Endothelial cell of umbilical vein (primary cell): Measurements from ENCODE around the gene BBC3. TPM values are rescaled to one million over a fixed set of nuclear protein-coding genes. Genes with fewer than 3 reads are reported as not detected.

ENCODE experiments used
- BruUV-seq: library from RNA; stranded (reverse); fragments of 400-500 nt; replicated peaks from 2 replicates; lab custom pipeline; 2021; lab: Mats Ljungman, UMichigan
- CTCF ChIA-PET: fragments of 300-600, 350-600 bp; sonication (Branson Sonifier 250); formaldehyde crosslinking; loops from one replicate; lab custom pipeline; 2021; ENCODE audit warnings: antibody characterized with exemption, inconsistent platforms; lab: Charles Lee
- POLR2A ChIA-PET: fragments of 300-600, 350-600 bp; sonication (Branson Sonifier 250); formaldehyde crosslinking; loops from one replicate; lab custom pipeline; 2021; ENCODE audit warnings: antibody characterized with exemption, inconsistent platforms; lab: Charles Lee
- DNase-seq: peaks from one replicate; pipeline ENCODE4 v3.0.0-alpha.2; 2011; ENCODE audit warnings: low read depth, low spot score
- FAIRE-seq: peaks from 2 replicates; lab custom pipeline; 2011; peaks lifted over from hg19 to GRCh38; lab: Jason Lieb, UNC
- H2AFZ ChIP-seq: 2 replicates; pipeline ENCODE4 v1.6.0; 2012; ENCODE audit warnings: low read depth, low read length, control low read depth, inconsistent platforms
- H3K27ac ChIP-seq: 2 replicates; pipeline ENCODE4 v1.5.1; 2011; ENCODE audit warnings: low read depth, mild to moderate bottlenecking, control low read depth, low read length, moderate library complexity; ENCODE audit not compliant: insufficient read depth
- H3K27me3 ChIP-seq, 2 experiments: 2 replicates each; pipeline versions ENCODE4 v1.6.0 to v1.6.1; 2011; ENCODE audit warnings: low read length in 2 of 2, mixed read lengths in 1 of 2; ENCODE audit not compliant: control insufficient read depth in 2 of 2, insufficient read depth in 2 of 2
- H3K36me3 ChIP-seq, 2 experiments: 2 replicates in 1 of 2; 3 replicates in 1 of 2; pipeline ENCODE4 v1.5.1; 2011; ENCODE audit warnings: low read length in 2 of 2, mild to moderate bottlenecking in 1 of 2, moderate library complexity in 1 of 2; ENCODE audit not compliant: control insufficient read depth in 2 of 2, insufficient read depth in 2 of 2; ENCODE audit errors: extremely low read depth in 1 of 2
- H3K4me1 ChIP-seq: 3 replicates; pipeline ENCODE4 v1.5.1; 2011; ENCODE audit warnings: mild to moderate bottlenecking, low read length; ENCODE audit not compliant: control insufficient read depth, insufficient read depth; ENCODE audit errors: extremely low read depth
- H3K4me2 ChIP-seq: 2 replicates; pipeline ENCODE4 v1.6.1; 2011; ENCODE audit warnings: low read length, control low read depth, mixed read lengths; ENCODE audit not compliant: insufficient read depth
- H3K4me3 ChIP-seq, 3 experiments: fragments of 200-600 bp in 1 of 3; sonication (generic), shearing (Covaris generic) in 1 of 3; replicated peaks in 1 of 3; 2 replicates each; pipeline ENCODE4 v1.5.1; 2011 to 2016; ENCODE audit warnings: control low read depth in 3 of 3, low read length in 3 of 3, mild to moderate bottlenecking in 2 of 3, inconsistent platforms in 1 of 3, low read depth in 1 of 3, moderate library complexity in 1 of 3; ENCODE audit not compliant: insufficient read depth in 1 of 3
- H3K79me2 ChIP-seq: 2 replicates; pipeline ENCODE4 v1.6.0; 2012; ENCODE audit warnings: low read length, inconsistent platforms; ENCODE audit not compliant: control insufficient read depth, insufficient read depth
- H3K9ac ChIP-seq: replicated peaks from 2 replicates; pipeline ENCODE3; 2011; ENCODE audit warnings: low read length, control low read depth; ENCODE audit not compliant: insufficient read depth; ENCODE audit errors: extremely low read depth
- H3K9me1 ChIP-seq: replicated peaks from 3 replicates; pipeline ENCODE4 v1.6.0; 2011; ENCODE audit warnings: mild to moderate bottlenecking, low read length; ENCODE audit not compliant: control insufficient read depth, insufficient read depth; ENCODE audit errors: extremely low read depth
- H3K9me3 ChIP-seq: replicated peaks from 2 replicates; pipeline ENCODE4 v1.5.1; 2012; ENCODE audit warnings: low read length, inconsistent platforms; ENCODE audit not compliant: control insufficient read depth, insufficient read depth
- H4K20me1 ChIP-seq: replicated peaks from 2 replicates; pipeline ENCODE3; 2011; ENCODE audit warnings: mild to moderate bottlenecking, low read length; ENCODE audit not compliant: control insufficient read depth, insufficient read depth; ENCODE audit errors: extremely low read depth
- EZH2 ChIP-seq: IDR thresholded peaks from 2 replicates; pipeline ENCODE4 v1.6.1; 2012; ENCODE audit warnings: borderline replicate concordance, low read depth, mild to moderate bottlenecking, moderate library complexity, low read length, inconsistent platforms; ENCODE audit not compliant: severe bottlenecking
- FOS ChIP-seq: IDR thresholded peaks from 2 replicates; pipeline ENCODE4 v1.6.1; 2011; ENCODE audit warnings: mild to moderate bottlenecking, low read length, moderate library complexity, borderline replicate concordance; ENCODE audit not compliant: insufficient read depth
- GATA2 ChIP-seq: IDR thresholded peaks from 2 replicates; pipeline ENCODE4 v1.7.0; 2011; ENCODE audit warnings: low read depth, mild to moderate bottlenecking, moderate library complexity, mixed read lengths, low read length; ENCODE audit not compliant: insufficient read length, insufficient read depth
- JUN ChIP-seq: IDR thresholded peaks from 2 replicates; pipeline ENCODE4 v1.6.1; 2011; ENCODE audit warnings: borderline replicate concordance, low read depth; ENCODE audit not compliant: insufficient read length, insufficient read depth
- MYC ChIP-seq: IDR thresholded peaks from one replicate; pipeline ENCODE4 v1.6.1; 2011; ENCODE audit warnings: mild to moderate bottlenecking, low read depth, low read length
- POLR2A ChIP-seq: IDR thresholded peaks from 2 replicates; pipeline ENCODE4 v1.6.1; 2012; ENCODE audit warnings: low read depth, mild to moderate bottlenecking, control low read depth, low read length
- POLR2AphosphoS5 ChIP-seq: IDR thresholded peaks from 2 replicates; pipeline ENCODE4 v1.6.1; 2012; ENCODE audit warnings: low read depth, mild to moderate bottlenecking, control low read depth, low read length, moderate library complexity; ENCODE audit not compliant: insufficient read depth
- dilution Hi-C: fragments of 300-500 bp; cut with MboI; formaldehyde crosslinking; loops from one replicate; pipeline ENCODE4 v1.15.0; 2019; ENCODE audit warnings: low sequenced_read_pairs; ENCODE audit not compliant: extremely low pct_ligation_motif_present
- intact Hi-C: fragments of 100-400 bp; cut with micrococcal nuclease; formaldehyde crosslinking; loops from one replicate; pipeline ENCODE4 v1.10.0; 2022
- polyA plus RNA-seq, 4 experiments: library from polyadenylated mRNA; depleted of rRNA in 3 of 4; stranded (reverse) in 3 of 4; unstranded in 1 of 4; fragments of >200 nt; gene quantifications; 2 replicates each; pipeline versions ENCODE4 v1.2.1 to v1.2.3, GENCODE V29; 2011 to 2012; ENCODE audit warnings: missing spikeins in 1 of 4
- total RNA-seq: library from RNA; stranded (reverse); gene quantifications from 2 replicates; pipeline ENCODE4 v1.2.3, GENCODE V29; 2021
- TF ChIP-seq, protein P1 (sequence below): IDR thresholded peaks from 2 replicates; pipeline ENCODE4 v1.6.1; 2011; ENCODE audit not compliant: insufficient read depth, insufficient read length
- TF ChIP-seq, protein P2 (sequence below), 2 donors: IDR thresholded peaks; 1 replicate in 1 of 2; 2 replicates in 1 of 2; pipeline ENCODE4 v1.5.1; 2011; ENCODE audit warnings: low read length in 2 of 2, mild to moderate bottlenecking in 2 of 2, moderate library complexity in 2 of 2, control low read depth in 1 of 2, inconsistent platforms in 1 of 2, low read depth in 1 of 2; ENCODE audit not compliant: insufficient read depth in 1 of 2; ENCODE audit errors: extremely low read depth in 1 of 2

Gene BBC3
- total and polyA plus RNA-seq, 2 donors (not counting 3 experiments of a cell fraction or from before 2014, with no cell fraction given), result 11.3 to 35.7 TPM

DNA sequence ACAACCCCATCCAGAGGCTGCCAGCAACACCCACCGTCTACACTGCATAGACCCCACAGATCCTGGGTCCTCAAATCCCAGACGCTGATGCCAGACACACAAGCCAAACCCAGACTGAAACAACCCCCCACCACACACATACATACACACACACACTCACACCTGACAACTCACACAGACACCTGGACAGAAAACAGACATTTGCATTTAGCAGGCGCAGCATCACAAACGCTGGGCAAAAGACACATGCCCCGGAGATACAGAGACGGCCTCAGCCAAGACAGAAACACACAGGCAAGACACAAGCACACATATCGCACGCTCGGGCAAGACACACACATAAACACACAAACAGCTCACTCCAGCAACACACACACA lies 1.3 kb downstream of the BBC3 start:
- Histone ChIP-seq H4K20me1 (no peaks in the 10 kb centered on the region), H3K27me3 (no peaks in the 10 kb centered on the region), H3K9me1 (no peaks in the 10 kb centered on the region), H3K4me3 (peak overlapping the region; percentile 4 to 93 (median 70)), H3K9me3 (no peaks in the 10 kb centered on the region), H3K4me1 (peaks cover 36% of the 10 kb centered on the region), H2AFZ (no peak overlapping the region), H3K36me3 (no peaks in the 10 kb centered on the region), H3K9ac (peak overlapping the region; percentile 57), H3K27ac (no peak overlapping the region), H3K79me2 (peaks cover 9% of the 10 kb centered on the region), H3K4me2 (peak overlapping the region; percentile 57)
- BruUV-seq, result no TSS peak
- peak; percentile 33 for FAIRE-seq
- ChIA-PET CTCF (interaction anchor here (1.1 to 3.1 kb wide), 3 partner anchors 13 to 19 kb away, joined by 3 to 31 read pairs (median 3); no protein-coding TSS in a partner anchor), POLR2A (interaction anchor here (1.5 kb wide), 1 partner anchor 27 kb away, joined by 3 read pairs; the partner anchor contains the start of gene CCDC9)
- TF ChIP-seq POLR2AphosphoS5 (no peak), MYC (no peak), JUN (no peak), EZH2 (no peak), POLR2A (no peak), GATA2 (no peak), FOS (no peak)
- TF ChIP-seq, protein P1, sequence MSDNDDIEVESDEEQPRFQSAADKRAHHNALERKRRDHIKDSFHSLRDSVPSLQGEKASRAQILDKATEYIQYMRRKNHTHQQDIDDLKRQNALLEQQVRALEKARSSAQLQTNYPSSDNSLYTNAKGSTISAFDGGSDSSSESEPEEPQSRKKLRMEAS, result no peak
- TF ChIP-seq, protein P2, sequence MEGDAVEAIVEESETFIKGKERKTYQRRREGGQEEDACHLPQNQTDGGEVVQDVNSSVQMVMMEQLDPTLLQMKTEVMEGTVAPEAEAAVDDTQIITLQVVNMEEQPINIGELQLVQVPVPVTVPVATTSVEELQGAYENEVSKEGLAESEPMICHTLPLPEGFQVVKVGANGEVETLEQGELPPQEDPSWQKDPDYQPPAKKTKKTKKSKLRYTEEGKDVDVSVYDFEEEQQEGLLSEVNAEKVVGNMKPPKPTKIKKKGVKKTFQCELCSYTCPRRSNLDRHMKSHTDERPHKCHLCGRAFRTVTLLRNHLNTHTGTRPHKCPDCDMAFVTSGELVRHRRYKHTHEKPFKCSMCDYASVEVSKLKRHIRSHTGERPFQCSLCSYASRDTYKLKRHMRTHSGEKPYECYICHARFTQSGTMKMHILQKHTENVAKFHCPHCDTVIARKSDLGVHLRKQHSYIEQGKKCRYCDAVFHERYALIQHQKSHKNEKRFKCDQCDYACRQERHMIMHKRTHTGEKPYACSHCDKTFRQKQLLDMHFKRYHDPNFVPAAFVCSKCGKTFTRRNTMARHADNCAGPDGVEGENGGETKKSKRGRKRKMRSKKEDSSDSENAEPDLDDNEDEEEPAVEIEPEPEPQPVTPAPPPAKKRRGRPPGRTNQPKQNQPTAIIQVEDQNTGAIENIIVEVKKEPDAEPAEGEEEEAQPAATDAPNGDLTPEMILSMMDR (IDR thresholded peaks at IDR 0.05; ENCODE audit: extremely low read depth in 1 of 2, insufficient read depth in 1 of 2, low read depth in 1 of 2, low read length in 2 of 2), result no peak
- intact Hi-C loops (no loop called here), dilution Hi-C loops (no loop called here)
- DNase-seq, result peak; percentile 67
